ENCODE data around the gene LTBP1. TPM values are rescaled to one million over a fixed set of nuclear protein-coding genes. Genes with fewer than 3 reads are reported as not detected.
"Not testable (repeated sequence)": the region's sequence is repeated elsewhere in the genome, so short reads cannot be mapped to it uniquely, and the experiment has no call there.

LTBP1 gene
- total and polyA plus RNA-seq, 4 donors: 107 to 573 (median 545) TPM

DNA sequence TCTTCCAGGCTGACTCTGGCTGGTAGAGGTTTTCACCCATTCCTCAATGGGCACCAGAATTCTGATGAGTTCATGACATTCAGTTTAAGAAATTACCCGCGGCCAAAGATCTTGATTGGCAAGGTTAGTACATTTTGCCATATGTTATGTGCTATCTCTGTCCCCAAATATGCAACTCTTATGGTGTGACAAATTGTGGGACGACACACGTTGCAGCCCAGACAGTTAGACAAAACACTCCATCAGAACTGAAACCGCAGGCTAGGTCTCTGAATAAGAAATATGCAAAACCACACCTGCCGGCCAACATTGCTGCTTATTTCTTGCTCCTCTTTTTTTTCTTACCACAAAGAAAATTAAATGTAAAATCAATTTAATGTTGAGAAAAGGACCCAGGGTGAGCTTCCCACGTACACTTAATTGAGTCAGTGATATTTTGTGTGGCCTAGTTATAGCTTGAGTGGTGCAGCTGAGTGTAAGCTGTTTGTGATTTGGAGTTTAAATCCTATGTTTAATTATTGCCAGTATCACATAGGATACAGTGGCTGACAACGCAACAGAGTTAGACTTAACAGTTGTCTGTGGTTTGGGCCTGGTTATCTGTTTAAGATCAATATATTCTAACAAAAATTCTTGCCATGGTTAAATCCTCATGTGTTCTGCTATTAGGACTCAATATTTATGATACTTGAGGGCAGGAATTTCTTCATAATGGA lies 35.7 kb upstream of the LTBP1 start:
- Histone ChIP-seq H3K4me1 (ENCODE audit: control insufficient read depth in 1 of 2, insufficient read depth in 2 of 2, low read length in 2 of 2) (no peaks in the 10 kb centered on the region), H3K36me3 (ENCODE audit: control insufficient read depth in 1 of 2, insufficient read depth in 2 of 2, low read length in 1 of 2) (no peaks in the 10 kb centered on the region), H3K27me3 (ENCODE audit: control insufficient read depth in 1 of 2, insufficient read depth in 2 of 2, low read length in 1 of 2) (no peaks in the 10 kb centered on the region), H3K4me3 (ENCODE audit: low read length in 2 of 2) (no peak overlapping the region), H3K9me3 (ENCODE audit: control insufficient read depth, low read length) (no peaks in the 10 kb centered on the region), H3K27ac (ENCODE audit: low read depth in 1 of 2, low read length in 2 of 2) (no peak overlapping the region)
- ATAC-seq (ENCODE audit: low FRiP score): no peak
- intact Hi-C loops (cut with DNase I): no loop called here
- no peak for DNase-seq
- 87 to 90% methylated on average over 8 of the region's 8 CpGs for WGBS, 2 donors

DNA sequence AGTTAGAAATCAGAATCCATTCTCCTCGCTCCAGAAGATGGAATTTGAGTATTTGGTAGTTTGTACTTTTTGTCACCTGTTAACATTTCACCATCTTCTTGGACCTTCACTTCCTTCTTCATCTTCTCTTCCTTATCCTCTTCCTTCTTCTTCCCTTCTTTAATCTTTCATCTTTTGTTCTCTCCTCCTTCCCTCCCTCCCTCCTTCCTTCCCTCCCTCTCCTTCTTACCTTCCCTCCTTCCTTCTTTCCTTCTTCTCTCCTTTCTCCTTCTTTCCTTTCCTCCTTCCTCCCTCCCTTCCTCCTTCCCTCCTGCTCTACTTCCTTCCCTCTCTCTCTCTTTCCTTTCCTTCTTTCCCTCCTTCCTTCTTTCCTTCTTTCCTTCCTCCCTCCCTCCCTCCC lies 31.1 kb upstream of the LTBP1 start:
- no peaks in the 10 kb centered on the region for H3K9me3 ChIP-seq (ENCODE audit: control insufficient read depth, low read length)
- no peaks in the 10 kb centered on the region for H3K36me3 ChIP-seq (ENCODE audit: control insufficient read depth in 1 of 2, insufficient read depth in 2 of 2, low read length in 1 of 2)
- H3K27ac ChIP-seq (ENCODE audit: low read depth in 1 of 2, low read length in 2 of 2): no peak overlapping the region
- H3K4me1 ChIP-seq (ENCODE audit: control insufficient read depth in 1 of 2, insufficient read depth in 2 of 2, low read length in 2 of 2): no peaks in the 10 kb centered on the region
- no peaks in the 10 kb centered on the region for H3K27me3 ChIP-seq (ENCODE audit: control insufficient read depth in 1 of 2, insufficient read depth in 2 of 2, low read length in 1 of 2)
- intact Hi-C loops (cut with DNase I): no loop called here
- no peak for DNase-seq
- no peak for ATAC-seq (ENCODE audit: low FRiP score)
- no peak overlapping the region for H3K4me3 ChIP-seq (ENCODE audit: low read length in 2 of 2)
- 95% methylated on average over 1 of the region's 1 CpG for WGBS, 2 donors

DNA sequence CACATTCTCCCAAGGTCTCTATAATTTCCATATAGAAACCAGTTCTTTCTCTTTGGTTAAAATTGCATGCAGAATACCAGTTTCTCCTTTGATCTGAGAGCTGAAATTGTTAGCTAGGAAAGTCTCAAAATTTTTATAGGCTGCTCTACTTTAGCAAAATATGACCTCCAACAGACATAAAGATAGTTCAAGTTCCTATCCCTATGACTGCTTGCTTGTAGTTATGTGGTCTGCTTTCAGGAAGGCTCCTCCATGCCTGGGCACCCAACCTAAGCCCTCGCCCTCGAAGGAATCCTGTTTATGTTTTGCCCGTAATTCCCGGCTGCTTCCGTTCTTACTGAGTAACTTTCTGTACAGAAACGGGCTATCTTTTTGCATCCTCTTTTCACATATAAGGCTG lies 28.0 kb upstream of the LTBP1 start:
- 88 to 90% methylated on average over 6 of the region's 6 CpGs for WGBS, 2 donors
- no peak for ATAC-seq (ENCODE audit: low FRiP score)
- no peaks in the 10 kb centered on the region for H3K36me3 ChIP-seq (ENCODE audit: control insufficient read depth in 1 of 2, insufficient read depth in 2 of 2, low read length in 1 of 2)
- H3K9me3 ChIP-seq (ENCODE audit: control insufficient read depth, low read length): peaks cover 1% of the 10 kb centered on the region
- H3K4me3 ChIP-seq (ENCODE audit: low read length in 2 of 2): no peak overlapping the region
- H3K4me1 ChIP-seq (ENCODE audit: control insufficient read depth in 1 of 2, insufficient read depth in 2 of 2, low read length in 2 of 2): no peaks in the 10 kb centered on the region
- no peak for DNase-seq
- H3K27ac ChIP-seq (ENCODE audit: low read depth in 1 of 2, low read length in 2 of 2): no peak overlapping the region
- no peaks in the 10 kb centered on the region for H3K27me3 ChIP-seq (ENCODE audit: control insufficient read depth in 1 of 2, insufficient read depth in 2 of 2, low read length in 1 of 2)
- intact Hi-C loops (cut with DNase I): no loop called here

GRCh38 chr2:32919901-32920300 lies 26.9 kb upstream of the LTBP1 start:
- H3K4me3 ChIP-seq (ENCODE audit: low read length in 2 of 2); H3K4me1 ChIP-seq (ENCODE audit: control insufficient read depth in 1 of 2, insufficient read depth in 2 of 2, low read length in 2 of 2); H3K27ac ChIP-seq (ENCODE audit: low read depth in 1 of 2, low read length in 2 of 2); H3K9me3 ChIP-seq (ENCODE audit: control insufficient read depth, low read length); intact Hi-C loops (cut with DNase I); DNase-seq; H3K27me3 ChIP-seq (ENCODE audit: control insufficient read depth in 1 of 2, insufficient read depth in 2 of 2, low read length in 1 of 2); ATAC-seq (ENCODE audit: low FRiP score); H3K36me3 ChIP-seq (ENCODE audit: control insufficient read depth in 1 of 2, insufficient read depth in 2 of 2, low read length in 1 of 2): not testable (repeated sequence)
- 95% methylated on average over 6 of the region's 6 CpGs for WGBS, 2 donors

GRCh38 chr2:32921486-32921885 lies 25.3 kb upstream of the LTBP1 start:
- H3K36me3 ChIP-seq (ENCODE audit: control insufficient read depth in 1 of 2, insufficient read depth in 2 of 2, low read length in 1 of 2); H3K27ac ChIP-seq (ENCODE audit: low read depth in 1 of 2, low read length in 2 of 2); intact Hi-C loops (cut with DNase I); ATAC-seq (ENCODE audit: low FRiP score); H3K27me3 ChIP-seq (ENCODE audit: control insufficient read depth in 1 of 2, insufficient read depth in 2 of 2, low read length in 1 of 2); H3K4me3 ChIP-seq (ENCODE audit: low read length in 2 of 2); H3K9me3 ChIP-seq (ENCODE audit: control insufficient read depth, low read length); H3K4me1 ChIP-seq (ENCODE audit: control insufficient read depth in 1 of 2, insufficient read depth in 2 of 2, low read length in 2 of 2); DNase-seq: not testable (repeated sequence)
- WGBS, 2 donors: 98% methylated on average over 5 of the region's 5 CpGs

GRCh38 chr2:32922501-32922900 lies 24.3 kb upstream of the LTBP1 start:
- H3K9me3 ChIP-seq (ENCODE audit: control insufficient read depth, low read length): peaks cover 1% of the 10 kb centered on the region
- DNase-seq: no peak
- no peaks in the 10 kb centered on the region for H3K27me3 ChIP-seq (ENCODE audit: control insufficient read depth in 1 of 2, insufficient read depth in 2 of 2, low read length in 1 of 2)
- no peak overlapping the region for H3K27ac ChIP-seq (ENCODE audit: low read depth in 1 of 2, low read length in 2 of 2)
- H3K36me3 ChIP-seq (ENCODE audit: control insufficient read depth in 1 of 2, insufficient read depth in 2 of 2, low read length in 1 of 2): no peaks in the 10 kb centered on the region
- H3K4me3 ChIP-seq (ENCODE audit: low read length in 2 of 2): no peak overlapping the region
- intact Hi-C loops (cut with DNase I): no loop called here
- no peaks in the 10 kb centered on the region for H3K4me1 ChIP-seq (ENCODE audit: control insufficient read depth in 1 of 2, insufficient read depth in 2 of 2, low read length in 2 of 2)
- 95 to 100% methylated on average over 1 of the region's 1 CpG for WGBS, 2 donors
- ATAC-seq (ENCODE audit: low FRiP score): no peak

- 86 to 88% methylated on average over 2 of the region's 2 CpGs for WGBS, 2 donors
- Histone ChIP-seq H3K27ac (ENCODE audit: low read depth in 1 of 2, low read length in 2 of 2) (no peak overlapping the region), H3K4me3 (ENCODE audit: low read length in 2 of 2) (no peak overlapping the region), H3K27me3 (ENCODE audit: control insufficient read depth in 1 of 2, insufficient read depth in 2 of 2, low read length in 1 of 2) (no peaks in the 10 kb centered on the region), H3K4me1 (ENCODE audit: control insufficient read depth in 1 of 2, insufficient read depth in 2 of 2, low read length in 2 of 2) (no peaks in the 10 kb centered on the region), H3K36me3 (ENCODE audit: control insufficient read depth in 1 of 2, insufficient read depth in 2 of 2, low read length in 1 of 2) (no peaks in the 10 kb centered on the region), H3K9me3 (ENCODE audit: control insufficient read depth, low read length) (peaks cover 1% of the 10 kb centered on the region)
- no peak for ATAC-seq (ENCODE audit: low FRiP score)
- intact Hi-C loops (cut with DNase I): no loop called here
- DNase-seq: no peak
Measured at GRCh38 chr2:32923109-32923508, 23.6 kb upstream of the LTBP1 start.

DNA sequence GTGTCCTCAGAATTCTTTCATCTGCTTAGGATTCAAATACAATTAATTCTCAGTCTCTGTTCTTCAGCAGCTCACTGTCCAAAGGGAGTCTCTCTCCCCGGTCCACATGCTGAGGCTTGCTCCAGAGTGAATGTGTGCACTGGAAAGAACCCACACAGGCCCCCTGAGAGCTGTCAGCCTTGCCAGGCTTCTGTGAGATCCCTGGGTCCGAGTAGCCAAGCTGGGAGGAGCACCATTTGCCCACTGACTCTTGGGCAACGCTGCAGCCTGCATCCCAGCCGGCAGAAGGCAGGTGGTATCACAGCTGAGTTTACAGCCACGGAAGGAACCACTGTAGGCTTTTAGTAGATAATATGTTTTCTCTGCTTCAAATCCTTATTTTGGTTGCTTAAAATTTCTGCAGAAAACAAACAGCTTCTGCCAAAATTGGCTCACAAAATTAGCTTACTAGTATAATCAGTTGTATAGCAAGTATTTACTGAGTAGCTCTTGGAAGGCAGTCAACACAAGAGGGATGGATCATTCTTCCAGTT lies 21.4 kb upstream of the LTBP1 start:
- WGBS, 2 donors: 68 to 71% methylated on average over 5 of the region's 5 CpGs
- DNase-seq (no peak), ATAC-seq (ENCODE audit: low FRiP score) (no peak)
- intact Hi-C loops (cut with DNase I): no loop called here
- H3K9me3 ChIP-seq (ENCODE audit: control insufficient read depth, low read length): peaks cover 1% of the 10 kb centered on the region
- H3K27me3 ChIP-seq (ENCODE audit: control insufficient read depth in 1 of 2, insufficient read depth in 2 of 2, low read length in 1 of 2): no peaks in the 10 kb centered on the region
- no peak overlapping the region for H3K27ac ChIP-seq (ENCODE audit: low read depth in 1 of 2, low read length in 2 of 2)
- H3K4me3 ChIP-seq (ENCODE audit: low read length in 2 of 2): no peak overlapping the region
- H3K4me1 ChIP-seq (ENCODE audit: control insufficient read depth in 1 of 2, insufficient read depth in 2 of 2, low read length in 2 of 2): no peaks in the 10 kb centered on the region
- H3K36me3 ChIP-seq (ENCODE audit: control insufficient read depth in 1 of 2, insufficient read depth in 2 of 2, low read length in 1 of 2): no peaks in the 10 kb centered on the region

GRCh38 chr2:32925976-32926707 lies 20.6 kb upstream of the LTBP1 start:
- Histone ChIP-seq H3K4me1 (ENCODE audit: control insufficient read depth in 1 of 2, insufficient read depth in 2 of 2, low read length in 2 of 2) (no peaks in the 10 kb centered on the region), H3K4me3 (ENCODE audit: low read length in 2 of 2) (no peak overlapping the region), H3K36me3 (ENCODE audit: control insufficient read depth in 1 of 2, insufficient read depth in 2 of 2, low read length in 1 of 2) (no peaks in the 10 kb centered on the region), H3K27me3 (ENCODE audit: control insufficient read depth in 1 of 2, insufficient read depth in 2 of 2, low read length in 1 of 2) (no peaks in the 10 kb centered on the region), H3K27ac (ENCODE audit: low read depth in 1 of 2, low read length in 2 of 2) (no peak overlapping the region), H3K9me3 (ENCODE audit: control insufficient read depth, low read length) (peaks cover 1% of the 10 kb centered on the region)
- no peak for DNase-seq
- 94 to 95% methylated on average over 6 of the region's 6 CpGs for WGBS, 2 donors
- intact Hi-C loops (cut with DNase I): no loop called here
- no peak for ATAC-seq (ENCODE audit: low FRiP score)

Data from aorta (tissue), 5 donors.